Measurements from ENCODE around the gene BRD2. TPM values are rescaled to one million over a fixed set of nuclear protein-coding genes. Genes with fewer than 3 reads are reported as not detected.
"Not testable (repeated sequence)": the region's sequence is repeated elsewhere in the genome, so short reads cannot be mapped to it uniquely, and the experiment has no call there.

Gene BRD2
- polyA plus RNA-seq, 1 donor: 222 TPM

DNA sequence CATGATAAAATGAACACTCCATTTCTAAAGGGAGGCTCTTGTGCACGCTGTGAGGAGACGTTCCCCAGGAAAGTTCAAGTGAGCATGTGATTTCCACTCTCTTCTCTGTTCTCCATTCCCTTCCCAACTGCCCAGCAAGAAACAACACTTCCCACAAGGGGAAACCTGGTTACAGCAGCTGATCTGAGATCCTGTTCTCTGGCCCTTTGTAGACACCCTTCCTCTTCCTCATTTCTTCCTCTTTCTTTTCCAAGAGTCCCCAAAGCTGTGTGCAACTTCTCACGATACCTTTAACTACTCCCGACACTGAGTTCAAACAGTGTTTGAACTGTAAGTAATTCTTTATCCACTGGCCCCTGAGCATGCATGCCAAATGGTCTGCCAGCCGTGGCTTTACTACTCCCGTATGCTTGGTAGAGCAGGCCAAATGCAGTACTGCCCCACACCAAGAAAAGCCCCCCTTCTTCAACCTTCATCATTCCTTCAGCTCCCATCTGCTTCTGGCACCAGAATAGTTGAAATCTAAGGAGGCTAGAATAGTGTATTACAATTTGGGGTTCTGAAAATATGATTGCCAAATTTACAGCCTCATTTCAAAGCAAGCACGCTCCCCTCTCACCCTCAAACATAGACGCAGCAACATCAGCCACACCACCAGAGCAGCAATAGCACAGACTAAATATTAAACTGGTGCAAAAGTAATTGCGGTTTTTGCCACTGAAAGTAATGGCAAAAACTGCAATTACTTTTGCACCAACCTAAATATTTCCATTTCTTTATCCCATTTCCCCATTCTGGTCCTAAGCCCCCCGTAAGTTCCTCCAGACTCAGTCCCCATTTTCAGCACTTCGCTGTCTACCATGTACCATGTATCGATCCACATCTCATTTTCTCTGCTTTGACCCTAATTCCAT is 31.9 kb upstream of the BRD2 start:
- Histone ChIP-seq H3K27ac (ENCODE audit: low read length) (no peak overlapping the region), H3K4me3 (ENCODE audit: low read length) (no peak overlapping the region), H3K27me3 (ENCODE audit: control insufficient read depth, insufficient read depth, low read length) (peaks cover 37% of the 10 kb centered on the region), H3K4me1 (ENCODE audit: control insufficient read depth, insufficient read depth, low read length) (no peaks in the 10 kb centered on the region), H3K9me3 (ENCODE audit: control insufficient read depth, low read depth, low read length) (no peaks in the 10 kb centered on the region), H3K36me3 (ENCODE audit: control insufficient read depth, insufficient read depth, low read length) (no peaks in the 10 kb centered on the region)
- DNase-seq: no peak
- 96% methylated on average over 5 of the region's 12 CpGs for WGBS (ENCODE audit: insufficient coverage, low lambda C conversion rate)

GRCh38 chr6:32937230-32937633 is 31.2 kb upstream of the BRD2 start:
- Histone ChIP-seq H3K36me3 (ENCODE audit: control insufficient read depth, insufficient read depth, low read length) (no peaks in the 10 kb centered on the region), H3K27ac (ENCODE audit: low read length) (no peak overlapping the region), H3K4me1 (ENCODE audit: control insufficient read depth, insufficient read depth, low read length) (no peaks in the 10 kb centered on the region), H3K27me3 (ENCODE audit: control insufficient read depth, insufficient read depth, low read length) (peaks cover 37% of the 10 kb centered on the region), H3K9me3 (ENCODE audit: control insufficient read depth, low read depth, low read length) (no peaks in the 10 kb centered on the region), H3K4me3 (ENCODE audit: low read length) (no peak overlapping the region)
- 86% methylated on average over 3 of the region's 8 CpGs for WGBS (ENCODE audit: insufficient coverage, low lambda C conversion rate)
- no peak for DNase-seq

GRCh38 chr6:32938494-32938893 is 29.9 kb upstream of the BRD2 start:
- Histone ChIP-seq H3K36me3 (ENCODE audit: control insufficient read depth, insufficient read depth, low read length) (no peaks in the 10 kb centered on the region), H3K4me3 (ENCODE audit: low read length) (no peak overlapping the region), H3K27ac (ENCODE audit: low read length) (no peak overlapping the region), H3K27me3 (ENCODE audit: control insufficient read depth, insufficient read depth, low read length) (peaks cover 37% of the 10 kb centered on the region), H3K9me3 (ENCODE audit: control insufficient read depth, low read depth, low read length) (no peaks in the 10 kb centered on the region), H3K4me1 (ENCODE audit: control insufficient read depth, insufficient read depth, low read length) (no peaks in the 10 kb centered on the region)
- no peak for DNase-seq
- WGBS (ENCODE audit: insufficient coverage, low lambda C conversion rate): 85% methylated on average over 2 of the region's 7 CpGs

- no peaks in the 10 kb centered on the region for H3K9me3 ChIP-seq (ENCODE audit: control insufficient read depth, low read depth, low read length)
- no peaks in the 10 kb centered on the region for H3K4me1 ChIP-seq (ENCODE audit: control insufficient read depth, insufficient read depth, low read length)
- peak within 1 kb of the TSS; percentile 22 for H3K4me3 ChIP-seq (ENCODE audit: low read length)
- H3K27me3 ChIP-seq (ENCODE audit: control insufficient read depth, insufficient read depth, low read length): peaks cover 27% of the 10 kb centered on the region
- peak within 1 kb of the TSS; percentile 41 for H3K27ac ChIP-seq (ENCODE audit: low read length)
- H3K36me3 ChIP-seq (ENCODE audit: control insufficient read depth, insufficient read depth, low read length): no peaks in the 10 kb centered on the region
- peak; percentile 64 for DNase-seq
- WGBS (ENCODE audit: insufficient coverage, low lambda C conversion rate): no CpG with 5 or more reads among the region's 9 CpGs
These were observed 27.7 kb upstream of the BRD2 start, which contains the start of gene HLA-DMB for GRCh38 chr6:32940656-32941213. Gene HLA-DMB (minus strand): TSS chr6:32941028. CDS start chr6:32940807, 221 bp downstream.

DNA sequence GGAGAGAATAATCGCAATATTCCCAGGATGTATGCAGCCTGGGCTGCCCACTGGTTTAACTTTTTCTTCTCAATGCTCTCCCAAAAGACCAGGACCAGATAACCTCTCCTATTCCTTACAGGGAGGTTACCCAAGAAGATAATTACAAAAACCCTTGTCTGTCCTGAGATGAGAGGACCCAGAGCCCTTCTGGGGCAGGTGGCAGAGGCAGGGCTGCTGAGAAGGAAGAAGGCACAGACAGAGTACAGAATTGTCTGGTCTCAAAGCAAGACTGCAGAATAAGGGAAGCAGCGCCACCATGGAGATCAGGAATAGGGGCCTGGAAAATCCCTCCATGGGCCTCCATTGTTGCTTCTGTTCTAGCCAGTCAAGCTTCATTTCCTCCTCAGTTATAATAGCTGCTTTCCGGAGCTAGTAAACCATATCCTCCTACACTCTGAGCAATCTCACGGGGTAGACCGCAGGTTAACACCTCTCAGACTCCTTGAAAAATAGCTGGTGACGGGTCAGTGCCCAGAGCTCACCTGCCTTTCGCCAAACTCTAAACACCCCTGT is 27.1 kb upstream of the BRD2 start:
- DNase-seq: no peak
- peaks cover 23% of the 10 kb centered on the region for H3K27me3 ChIP-seq (ENCODE audit: control insufficient read depth, insufficient read depth, low read length)
- H3K4me3 ChIP-seq (ENCODE audit: low read length): no peak overlapping the region

GRCh38 chr6:32942555-32943123 is 25.8 kb upstream of the BRD2 start:
- 95% methylated on average over 8 of the region's 9 CpGs for WGBS (ENCODE audit: insufficient coverage, low lambda C conversion rate)
- H3K27ac ChIP-seq (ENCODE audit: low read length); H3K4me1 ChIP-seq (ENCODE audit: control insufficient read depth, insufficient read depth, low read length); H3K4me3 ChIP-seq (ENCODE audit: low read length); H3K36me3 ChIP-seq (ENCODE audit: control insufficient read depth, insufficient read depth, low read length); DNase-seq; H3K9me3 ChIP-seq (ENCODE audit: control insufficient read depth, low read depth, low read length): not testable (repeated sequence)
- H3K27me3 ChIP-seq (ENCODE audit: control insufficient read depth, insufficient read depth, low read length): peaks cover 13% of the 10 kb centered on the region

More for the DNA sequence above, 27.1 kb upstream of the BRD2 start:
- no CpG with 5 or more reads among the region's 7 CpGs for WGBS (ENCODE audit: insufficient coverage, low lambda C conversion rate)
- H3K9me3 ChIP-seq (ENCODE audit: control insufficient read depth, low read depth, low read length): no peaks in the 10 kb centered on the region
- H3K27ac ChIP-seq (ENCODE audit: low read length): peak overlapping the region; percentile 41
- no peaks in the 10 kb centered on the region for H3K4me1 ChIP-seq (ENCODE audit: control insufficient read depth, insufficient read depth, low read length)
- no peaks in the 10 kb centered on the region for H3K36me3 ChIP-seq (ENCODE audit: control insufficient read depth, insufficient read depth, low read length)

DNA sequence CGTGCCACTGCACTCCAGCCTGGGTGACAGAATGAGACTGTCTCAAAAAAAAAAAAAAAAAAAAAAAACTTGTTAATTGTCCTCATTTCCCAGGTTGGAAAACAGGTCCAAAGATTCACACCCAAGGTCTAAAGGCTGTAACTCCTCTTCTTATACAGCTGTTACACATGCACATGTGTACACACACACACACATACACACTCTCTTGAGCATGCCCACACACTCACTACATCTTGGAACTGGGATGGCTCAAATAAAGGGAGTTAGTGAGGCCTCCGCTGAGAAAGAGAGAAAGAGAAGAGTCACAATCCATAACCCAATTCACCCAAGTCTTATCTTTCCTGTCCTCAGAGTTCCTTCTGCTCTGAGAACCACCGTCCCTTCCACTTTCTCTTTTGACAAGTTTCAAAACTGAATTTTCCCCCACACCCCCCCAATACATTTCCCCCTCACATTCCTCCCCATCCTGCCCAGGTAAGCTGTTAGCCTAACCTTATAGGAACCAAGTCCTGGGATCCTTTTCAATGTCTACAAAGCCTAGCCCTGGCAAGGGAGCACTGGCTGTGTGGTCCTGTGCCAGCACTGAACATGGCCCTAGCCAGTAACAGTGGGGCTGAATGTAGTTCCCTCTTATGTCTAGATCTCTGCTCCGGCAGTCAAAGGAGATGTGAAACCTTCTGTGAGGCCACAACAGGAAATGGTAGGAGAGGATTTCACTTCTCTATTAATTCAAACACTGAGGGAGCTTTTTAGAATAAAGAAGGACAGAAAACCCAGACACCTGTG is 24.3 kb upstream of the BRD2 start:
- 83% methylated on average over 1 of the region's 4 CpGs for WGBS (ENCODE audit: insufficient coverage, low lambda C conversion rate)

GRCh38 chr6:32945108-32945760 is 23.2 kb upstream of the BRD2 start:
- Histone ChIP-seq H3K27me3 (ENCODE audit: control insufficient read depth, insufficient read depth, low read length) (no peaks in the 10 kb centered on the region), H3K27ac (ENCODE audit: low read length) (peak overlapping the region; percentile 21), H3K9me3 (ENCODE audit: control insufficient read depth, low read depth, low read length) (no peaks in the 10 kb centered on the region), H3K4me3 (ENCODE audit: low read length) (no peak overlapping the region), H3K4me1 (ENCODE audit: control insufficient read depth, insufficient read depth, low read length) (no peaks in the 10 kb centered on the region), H3K36me3 (ENCODE audit: control insufficient read depth, insufficient read depth, low read length) (no peaks in the 10 kb centered on the region)
- no peak for DNase-seq
- WGBS (ENCODE audit: insufficient coverage, low lambda C conversion rate): 68% methylated on average over 4 of the region's 9 CpGs

More for the DNA sequence above, 24.3 kb upstream of the BRD2 start:
- Histone ChIP-seq H3K27ac (ENCODE audit: low read length) (no peak overlapping the region), H3K4me3 (ENCODE audit: low read length) (no peak overlapping the region), H3K9me3 (ENCODE audit: control insufficient read depth, low read depth, low read length) (no peaks in the 10 kb centered on the region), H3K27me3 (ENCODE audit: control insufficient read depth, insufficient read depth, low read length) (peaks cover 1% of the 10 kb centered on the region), H3K36me3 (ENCODE audit: control insufficient read depth, insufficient read depth, low read length) (no peaks in the 10 kb centered on the region), H3K4me1 (ENCODE audit: control insufficient read depth, insufficient read depth, low read length) (no peaks in the 10 kb centered on the region)
- DNase-seq: no peak

DNA sequence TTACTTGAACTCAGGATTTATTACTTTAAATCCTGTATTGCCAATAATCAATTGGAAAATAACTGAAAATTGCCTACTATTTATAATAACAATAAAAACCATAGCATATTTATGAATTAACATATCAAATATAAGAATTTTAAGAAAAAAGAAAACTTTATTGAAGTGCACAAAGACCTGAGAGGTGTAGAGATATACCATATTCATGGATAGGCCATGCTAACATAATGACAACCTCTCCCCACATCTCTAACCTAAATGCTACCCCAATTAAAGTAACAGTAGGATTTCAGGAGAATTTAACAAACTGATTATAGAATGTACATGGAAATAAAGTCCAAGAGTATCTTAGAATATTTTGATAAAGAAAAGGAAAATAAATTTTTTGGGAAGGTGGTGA is 22.4 kb upstream of the BRD2 start:
- no peaks in the 10 kb centered on the region for H3K27me3 ChIP-seq (ENCODE audit: control insufficient read depth, insufficient read depth, low read length)
- H3K4me1 ChIP-seq (ENCODE audit: control insufficient read depth, insufficient read depth, low read length): no peaks in the 10 kb centered on the region
- no peaks in the 10 kb centered on the region for H3K9me3 ChIP-seq (ENCODE audit: control insufficient read depth, low read depth, low read length)
- DNase-seq: no peak
- H3K27ac ChIP-seq (ENCODE audit: low read length): no peak overlapping the region
- no peak overlapping the region for H3K4me3 ChIP-seq (ENCODE audit: low read length)
- H3K36me3 ChIP-seq (ENCODE audit: control insufficient read depth, insufficient read depth, low read length): no peaks in the 10 kb centered on the region
